MM.1S (cell line): Measurements from ENCODE around the gene SERPINB1.

ENCODE experiments used
- EZH2 ChIP-seq: fragments of 300-600 bp; sonication (generic); optimal IDR thresholded peaks from 2 replicates; pipeline ENCODE3; 2017; ENCODE audit warnings: low read depth, mild to moderate bottlenecking, antibody characterized with exemption, low read length, mixed read lengths
- EZH2phosphoT487 ChIP-seq: fragments of 300-600 bp; sonication (generic); IDR thresholded peaks from 2 replicates; pipeline ENCODE4 v1.6.1; 2018; ENCODE audit warnings: antibody characterized with exemption, low read length
- TF ChIP-seq, protein P1 (sequence below): fragments of 300-600 bp; sonication (generic); IDR thresholded peaks from 2 replicates; pipeline ENCODE4 v1.5.1; 2016; ENCODE audit warnings: antibody characterized with exemption, low read length, mixed read lengths

DNA sequence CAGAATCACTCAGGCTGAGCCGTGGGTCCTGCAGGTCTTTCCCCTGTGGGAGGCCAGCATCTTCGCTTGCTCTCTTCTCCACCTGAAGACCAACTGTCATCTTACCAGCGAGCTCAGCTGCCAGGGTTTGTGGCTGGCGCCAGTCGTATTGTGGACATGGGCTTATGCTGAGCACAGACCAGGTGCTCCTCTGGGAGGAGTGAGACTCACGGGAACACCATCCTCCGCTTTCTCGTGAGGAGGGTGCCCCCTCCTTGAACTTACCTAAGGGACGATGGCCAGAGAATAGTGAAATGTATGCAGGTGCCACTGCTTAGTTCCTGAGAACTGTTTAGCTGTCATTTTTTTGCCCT is 59.3 kb downstream of the SERPINB1 start:
- TF ChIP-seq, protein P1, sequence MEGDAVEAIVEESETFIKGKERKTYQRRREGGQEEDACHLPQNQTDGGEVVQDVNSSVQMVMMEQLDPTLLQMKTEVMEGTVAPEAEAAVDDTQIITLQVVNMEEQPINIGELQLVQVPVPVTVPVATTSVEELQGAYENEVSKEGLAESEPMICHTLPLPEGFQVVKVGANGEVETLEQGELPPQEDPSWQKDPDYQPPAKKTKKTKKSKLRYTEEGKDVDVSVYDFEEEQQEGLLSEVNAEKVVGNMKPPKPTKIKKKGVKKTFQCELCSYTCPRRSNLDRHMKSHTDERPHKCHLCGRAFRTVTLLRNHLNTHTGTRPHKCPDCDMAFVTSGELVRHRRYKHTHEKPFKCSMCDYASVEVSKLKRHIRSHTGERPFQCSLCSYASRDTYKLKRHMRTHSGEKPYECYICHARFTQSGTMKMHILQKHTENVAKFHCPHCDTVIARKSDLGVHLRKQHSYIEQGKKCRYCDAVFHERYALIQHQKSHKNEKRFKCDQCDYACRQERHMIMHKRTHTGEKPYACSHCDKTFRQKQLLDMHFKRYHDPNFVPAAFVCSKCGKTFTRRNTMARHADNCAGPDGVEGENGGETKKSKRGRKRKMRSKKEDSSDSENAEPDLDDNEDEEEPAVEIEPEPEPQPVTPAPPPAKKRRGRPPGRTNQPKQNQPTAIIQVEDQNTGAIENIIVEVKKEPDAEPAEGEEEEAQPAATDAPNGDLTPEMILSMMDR, result no peak
- no peak for TF ChIP-seq EZH2phosphoT487
- no peak for TF ChIP-seq EZH2
